ENCODE results near the gene CELF2.
"Not testable (repeated sequence)": the region's sequence is repeated elsewhere in the genome, so short reads cannot be mapped to it uniquely, and the experiment has no call there.

Gene CELF2

GRCh38 chr10:11017570-11018431 lies at the start of gene CELF2:
TSS of gene CELF2 (plus strand) at chr10:11017872. CDS start at chr10:11018090, 218 bp downstream.
- peak; percentile 2 for DNase-seq

GRCh38 chr10:10968257-10968588 lies 49.4 kb upstream of the CELF2 start:
- no peak for DNase-seq

- no peak for DNase-seq
These were observed 44.4 kb upstream of the CELF2 start for GRCh38 chr10:10973310-10973709.

DNA sequence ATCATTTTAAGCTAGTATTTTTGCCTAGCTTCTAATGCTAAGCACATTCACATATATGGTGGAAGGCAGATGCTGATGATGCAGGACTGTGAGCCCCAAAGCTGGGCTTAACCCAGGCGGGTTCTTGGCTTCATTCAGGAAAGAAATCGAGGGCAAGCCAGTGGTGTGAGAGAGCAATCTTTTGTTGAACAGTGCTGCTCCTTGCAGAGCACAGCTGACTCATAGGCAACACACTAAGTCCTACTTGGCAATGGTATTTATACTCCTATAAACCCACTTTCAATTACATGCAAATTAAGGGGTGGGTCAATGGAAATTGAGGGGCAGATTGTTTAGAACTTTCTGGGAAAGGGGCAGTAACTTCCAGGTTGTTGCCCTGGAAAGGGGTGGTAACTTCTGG lies 42.0 kb upstream of the CELF2 start:
- DNase-seq: no peak

DNA sequence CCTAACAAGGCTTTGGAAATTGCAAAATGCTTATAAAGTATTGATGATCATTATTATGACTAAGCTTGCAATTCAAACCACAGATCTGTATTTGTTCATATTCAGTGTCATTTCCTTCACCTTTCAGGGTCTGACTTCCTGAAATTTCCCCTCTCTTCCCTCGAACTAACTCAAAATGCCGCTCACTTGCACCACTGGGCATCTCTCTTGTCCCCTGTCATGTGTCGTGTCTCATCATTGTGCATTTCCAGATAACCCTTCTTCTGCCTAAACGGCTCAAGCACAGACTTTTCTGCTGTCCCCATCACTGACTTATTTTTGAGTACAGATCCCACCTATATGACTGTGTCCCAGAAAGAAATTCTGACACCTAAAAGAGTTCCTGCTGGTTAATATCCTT lies 41.0 kb upstream of the CELF2 start:
- no peak for DNase-seq

GRCh38 chr10:10977226-10977956 lies 40.3 kb upstream of the CELF2 start:
- DNase-seq: no peak

DNA sequence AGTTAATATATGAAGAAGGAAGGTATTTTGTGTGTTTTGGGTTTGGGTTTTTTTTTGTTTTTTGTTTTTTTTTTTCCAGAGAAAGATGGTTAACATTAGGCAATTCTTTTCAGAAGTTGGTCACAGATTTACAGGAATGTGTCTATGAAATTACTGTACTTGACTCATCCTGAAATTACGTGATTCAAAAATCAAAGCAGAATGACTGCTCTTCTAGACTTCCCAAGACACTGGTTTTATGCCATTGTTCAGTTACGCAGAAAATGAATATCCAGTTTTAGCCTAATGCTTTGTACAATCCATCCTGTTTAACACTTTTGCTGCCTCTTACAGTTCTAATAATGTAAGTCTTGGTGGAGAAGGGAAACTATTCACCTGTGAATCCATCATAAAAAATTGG lies 39.7 kb upstream of the CELF2 start:
- DNase-seq: no peak

DNA sequence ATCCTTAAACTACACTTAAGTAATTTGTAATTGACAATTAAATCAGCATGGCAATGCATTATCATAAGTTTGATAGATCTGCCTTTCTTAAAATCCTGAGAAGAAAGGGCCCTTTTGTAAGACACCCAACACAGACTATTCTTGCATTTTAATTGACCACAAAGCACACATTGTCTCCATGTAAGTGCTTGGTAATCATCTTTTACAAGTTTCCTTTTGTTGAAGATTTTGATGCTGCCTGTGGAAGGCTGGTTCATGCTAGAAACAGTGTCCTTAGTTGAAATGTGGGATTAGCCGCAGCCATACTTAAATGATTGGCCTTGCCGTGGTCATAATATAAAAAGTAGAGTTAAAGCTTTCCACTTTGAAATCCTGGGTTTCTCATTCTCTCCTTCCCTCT lies 32.3 kb upstream of the CELF2 start:
- DNase-seq: no peak

DNA sequence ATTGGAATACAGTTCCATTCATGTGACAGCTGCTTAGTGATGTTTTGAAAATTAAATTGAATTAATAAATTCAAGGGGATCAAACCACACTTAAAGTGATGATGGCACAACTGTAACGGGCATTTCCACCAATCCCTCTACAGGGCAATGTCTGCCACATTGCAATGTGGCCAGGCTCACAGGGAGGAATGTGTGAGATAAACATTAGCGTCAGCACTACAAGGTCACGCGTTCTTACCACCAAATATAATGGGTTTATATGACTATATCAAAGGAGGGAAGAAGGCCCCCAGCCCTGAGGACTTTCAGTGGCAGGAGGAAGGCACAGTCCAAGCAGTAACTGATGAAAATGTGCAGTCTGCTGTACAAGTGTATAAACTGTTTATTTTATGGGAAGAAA lies 31.1 kb upstream of the CELF2 start:
- no peak for DNase-seq

- DNase-seq: no peak
These were observed 30.6 kb upstream of the CELF2 start for GRCh38 chr10:10987111-10987510.

GRCh38 chr10:10989669-10990068 lies 28.0 kb upstream of the CELF2 start:
- no peak for DNase-seq

DNA sequence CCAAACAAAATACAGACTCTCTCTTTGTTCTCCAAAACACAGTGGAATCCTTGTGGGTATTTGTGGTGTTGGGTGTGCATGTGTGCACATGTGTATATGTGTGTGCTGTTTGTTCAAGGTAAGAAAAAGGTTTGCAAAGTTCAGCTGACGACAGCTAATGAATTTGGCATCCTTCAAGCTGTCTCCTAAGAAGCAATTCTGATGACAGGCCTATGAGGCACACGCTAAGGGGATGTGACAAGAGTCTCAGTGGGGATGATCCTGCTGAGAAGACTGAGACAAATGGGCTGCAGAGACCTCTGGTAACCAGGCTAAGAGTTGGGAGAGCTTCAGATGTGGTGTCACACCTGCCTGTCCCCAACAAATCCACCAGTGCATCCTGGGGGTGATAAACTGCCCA lies 26.5 kb upstream of the CELF2 start:
- DNase-seq: no peak

- no peak for DNase-seq
These were observed 25.6 kb upstream of the CELF2 start for GRCh38 chr10:10992072-10992471.

- no peak for DNase-seq
These were observed 24.5 kb upstream of the CELF2 start for GRCh38 chr10:10992961-10993714.

GRCh38 chr10:10993785-10994184 lies 23.9 kb upstream of the CELF2 start:
- no peak for DNase-seq

DNA sequence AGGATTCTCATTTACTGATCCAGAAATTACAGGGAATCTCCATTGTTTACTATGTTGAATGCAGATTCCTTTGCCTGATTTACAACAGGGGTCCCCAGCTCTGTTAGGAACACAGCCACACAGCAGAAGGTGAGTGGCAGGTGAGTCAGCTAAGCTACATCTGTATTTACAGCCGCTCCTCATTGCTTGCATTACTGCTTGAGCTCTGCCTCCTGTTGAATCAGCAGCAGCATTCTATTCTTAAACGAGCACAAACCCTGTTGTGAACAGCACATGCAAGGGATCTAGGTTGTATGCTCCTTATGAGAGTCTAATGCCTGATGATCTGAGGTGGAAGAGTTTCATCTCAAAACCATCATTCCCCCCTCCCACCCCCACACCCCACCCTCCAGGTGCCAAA lies 23.3 kb upstream of the CELF2 start:
- DNase-seq: no peak

GRCh38 chr10:10995120-10995519 lies 22.6 kb upstream of the CELF2 start:
- no peak for DNase-seq

- no peak for DNase-seq
These were observed 20.6 kb upstream of the CELF2 start for GRCh38 chr10:10996966-10997620.

- not testable (repeated sequence) for DNase-seq
These were observed 18.2 kb upstream of the CELF2 start for GRCh38 chr10:10999501-10999900.

DNA sequence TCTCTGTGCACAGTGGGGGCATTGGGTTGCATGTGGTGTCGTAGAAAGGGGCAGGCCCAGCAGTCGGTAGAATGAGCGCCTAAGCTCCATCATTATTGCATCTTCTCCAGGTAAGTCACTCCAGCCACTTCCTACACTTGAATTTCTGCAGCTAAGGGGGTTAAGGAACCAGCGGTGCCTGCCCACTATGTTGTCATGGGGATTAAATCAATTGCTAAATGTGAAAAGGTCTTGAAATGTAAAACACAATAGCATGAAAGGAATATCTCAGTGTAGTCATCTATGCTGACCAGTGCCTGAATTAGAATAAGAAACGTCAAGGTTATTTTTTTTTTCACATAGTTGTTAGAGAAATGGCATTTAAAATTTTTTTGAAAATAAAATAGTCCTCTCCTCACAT lies 15.2 kb upstream of the CELF2 start:
- DNase-seq: no peak

DNA sequence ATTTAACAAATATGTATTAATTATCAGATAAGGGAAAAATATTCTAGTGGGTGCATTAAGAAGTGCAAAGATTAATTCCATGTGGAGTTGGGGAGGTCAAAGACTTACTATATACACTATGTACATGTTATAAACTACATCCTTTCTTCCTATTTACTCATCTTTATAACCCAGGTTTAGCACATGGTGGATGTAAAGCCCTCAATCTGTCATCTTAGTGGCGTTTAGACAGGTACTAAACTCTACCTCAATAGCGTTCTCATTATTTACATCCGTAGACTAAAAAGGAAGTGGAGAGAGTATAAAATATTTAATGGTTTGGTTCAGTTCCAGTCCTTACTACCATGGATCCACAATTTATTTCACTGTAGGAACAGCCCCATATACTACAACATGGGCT lies 14.8 kb upstream of the CELF2 start:
- no peak for DNase-seq

- DNase-seq: no peak
These were observed 14.0 kb upstream of the CELF2 start for GRCh38 chr10:11003679-11004078.
